GM19035 (cell line): ENCODE measurements around the gene SEMA3D.
"Not testable (repeated sequence)": the region's sequence is repeated elsewhere in the genome, so short reads cannot be mapped to it uniquely, and the experiment has no call there.

Experiments
- ATAC-seq: cut with Tn5 transposase; IDR thresholded peaks from one replicate; pipeline ENCODE4 v1.9.1; 2021; ENCODE audit not compliant: unreplicated experiment

The SEMA3D gene

DNA sequence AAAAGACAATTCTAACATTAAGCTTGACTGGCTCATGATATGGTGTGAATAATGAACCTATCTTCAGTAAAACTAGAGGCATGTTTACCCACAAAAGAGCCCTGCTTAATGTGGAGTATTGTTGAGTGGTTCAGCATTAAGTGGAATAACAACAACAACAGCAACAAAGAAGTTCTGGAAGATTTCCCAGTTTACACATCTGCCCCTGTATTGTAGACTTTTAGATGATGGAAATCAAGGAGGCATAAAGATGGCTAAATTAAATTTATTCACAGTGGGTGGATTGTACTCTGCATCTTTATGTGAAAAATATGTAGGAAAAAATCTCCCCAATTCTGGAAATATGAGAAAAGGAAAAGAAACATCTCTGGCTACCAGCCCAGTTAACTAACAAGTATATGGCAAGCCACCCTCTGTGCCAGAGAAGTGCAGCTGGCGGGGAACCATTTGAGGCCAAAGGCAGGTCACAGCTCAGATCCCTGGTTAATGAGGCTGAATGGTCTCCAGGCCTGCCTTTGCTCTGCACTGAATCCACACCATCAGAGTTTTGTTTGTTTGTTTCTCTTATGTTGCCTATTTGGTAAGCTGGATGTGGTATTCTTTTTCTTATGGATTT lies 186.0 kb downstream of the SEMA3D start:
- ATAC-seq, result no peak

DNA sequence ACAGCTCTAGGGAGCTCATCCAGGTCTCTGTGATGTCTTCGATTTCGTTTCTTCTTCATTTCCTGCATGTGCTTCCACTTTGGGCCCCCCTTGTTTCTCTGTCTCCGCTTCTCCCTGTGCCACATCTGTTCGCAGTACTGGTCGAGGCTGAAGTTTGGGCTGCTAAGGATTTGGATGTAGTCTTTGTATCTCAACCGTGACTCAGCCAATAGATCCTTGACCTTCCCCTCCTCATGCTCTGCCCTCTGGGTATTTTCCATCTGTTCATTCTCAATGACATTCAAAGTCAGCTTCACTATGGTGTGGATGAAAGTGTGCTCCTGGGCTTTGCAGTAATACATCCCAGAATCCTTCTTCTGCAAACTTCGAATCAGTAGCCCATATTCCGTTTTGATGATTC lies 187.4 kb downstream of the SEMA3D start:
- no peak for ATAC-seq

- no peak for ATAC-seq
These were observed 188.2 kb downstream of the SEMA3D start for GRCh38 chr7:84998665-84999064.

DNA sequence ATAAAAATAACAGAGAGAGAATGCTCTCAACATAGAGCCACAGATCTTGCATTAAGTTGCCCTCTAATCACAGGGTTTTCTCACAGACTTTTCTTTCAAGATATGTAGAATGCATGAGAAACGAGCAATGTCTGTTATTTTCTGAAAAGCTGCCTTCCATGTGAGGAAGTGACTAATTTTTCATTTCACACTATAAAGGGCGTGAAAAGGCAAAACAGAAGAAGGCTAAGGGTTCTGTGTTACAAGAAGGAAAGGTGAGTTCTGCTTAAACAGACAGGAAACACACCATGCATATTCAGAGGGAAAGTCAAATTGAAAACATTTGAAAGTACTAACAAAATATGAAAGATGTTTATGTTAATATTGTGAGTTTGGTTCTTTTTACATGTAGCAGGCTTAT lies 189.2 kb downstream of the SEMA3D start:
- no peak for ATAC-seq

GRCh38 chr7:84992954-84993353 lies 193.9 kb downstream of the SEMA3D start:
- not testable (repeated sequence) for ATAC-seq

- no peak for ATAC-seq
These were observed 201.6 kb downstream of the SEMA3D start for GRCh38 chr7:84985073-84985784.

DNA sequence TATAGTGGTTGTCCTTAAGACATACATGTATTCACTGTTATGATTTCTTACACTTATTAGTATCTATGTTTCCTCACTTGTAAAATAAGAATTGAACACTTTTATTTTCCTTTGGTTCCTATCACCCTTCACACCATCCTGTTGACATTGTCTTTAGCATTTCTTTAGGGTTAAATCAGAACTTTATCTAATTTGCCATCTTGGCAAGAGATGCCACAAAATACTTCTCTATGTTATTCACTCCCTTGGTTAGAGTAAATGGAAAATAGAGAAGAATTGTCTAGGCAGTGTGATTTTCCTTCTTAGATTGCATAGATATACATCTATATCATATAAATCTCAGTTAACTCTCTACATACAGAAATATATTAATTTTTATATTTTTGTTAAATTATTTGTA lies 204.7 kb downstream of the SEMA3D start:
- no peak for ATAC-seq

GRCh38 chr7:84981055-84981976 lies 205.5 kb downstream of the SEMA3D start:
- no peak for ATAC-seq

DNA sequence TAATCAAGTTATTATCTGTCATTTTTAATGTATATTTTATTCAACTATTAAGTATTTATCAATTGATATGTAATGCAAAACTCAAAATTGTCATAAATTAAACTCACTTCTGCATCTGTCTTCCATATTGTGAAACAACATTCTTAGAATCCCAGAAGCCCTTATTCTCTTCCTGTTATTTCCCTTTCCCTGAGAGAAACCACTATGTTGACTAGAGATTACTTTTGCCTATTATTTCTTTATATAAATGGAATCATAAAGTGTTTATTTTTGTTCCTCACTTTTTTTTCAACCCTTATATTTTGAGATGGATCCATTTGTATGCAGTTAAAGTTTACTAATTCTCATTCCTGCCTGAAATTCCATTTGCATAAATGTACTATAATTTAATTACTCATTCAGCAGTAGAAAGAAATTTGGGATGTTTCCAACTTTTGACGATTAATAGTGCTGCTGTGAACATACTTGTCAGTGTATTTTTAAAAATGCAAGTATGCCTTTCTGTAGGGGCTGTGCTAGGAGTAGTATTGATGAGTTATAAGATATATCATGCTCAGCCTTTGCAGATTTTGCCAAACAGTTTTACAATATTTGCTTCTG lies 211.2 kb downstream of the SEMA3D start:
- ATAC-seq, result no peak

- ATAC-seq, result no peak
These were observed 215.5 kb downstream of the SEMA3D start for GRCh38 chr7:84971360-84971759.

DNA sequence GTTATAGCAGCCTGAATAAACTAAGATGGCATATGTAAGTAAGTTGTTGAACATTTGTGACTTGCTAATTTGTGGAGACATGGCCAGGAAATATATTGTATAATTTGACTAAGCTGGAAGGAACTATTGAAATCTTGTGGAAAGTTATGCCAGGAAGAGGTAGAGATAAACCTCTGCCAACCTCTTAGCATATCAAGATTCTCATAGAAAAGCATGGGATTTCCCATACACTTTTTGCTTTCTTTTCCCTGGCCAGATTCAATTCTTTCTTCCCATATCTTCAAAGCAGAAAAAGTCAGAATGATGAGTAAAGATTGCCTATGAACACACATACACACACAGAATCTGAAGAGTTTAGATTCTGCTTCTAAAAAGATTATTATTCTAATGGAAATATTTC lies 216.2 kb downstream of the SEMA3D start:
- no peak for ATAC-seq

- no peak for ATAC-seq
These were observed 233.6 kb downstream of the SEMA3D start for GRCh38 chr7:84953234-84953633.

- ATAC-seq, result no peak
These were observed 236.0 kb downstream of the SEMA3D start for GRCh38 chr7:84950836-84951235.

- ATAC-seq, result no peak
These were observed 237.4 kb downstream of the SEMA3D start for GRCh38 chr7:84949501-84949900.

DNA sequence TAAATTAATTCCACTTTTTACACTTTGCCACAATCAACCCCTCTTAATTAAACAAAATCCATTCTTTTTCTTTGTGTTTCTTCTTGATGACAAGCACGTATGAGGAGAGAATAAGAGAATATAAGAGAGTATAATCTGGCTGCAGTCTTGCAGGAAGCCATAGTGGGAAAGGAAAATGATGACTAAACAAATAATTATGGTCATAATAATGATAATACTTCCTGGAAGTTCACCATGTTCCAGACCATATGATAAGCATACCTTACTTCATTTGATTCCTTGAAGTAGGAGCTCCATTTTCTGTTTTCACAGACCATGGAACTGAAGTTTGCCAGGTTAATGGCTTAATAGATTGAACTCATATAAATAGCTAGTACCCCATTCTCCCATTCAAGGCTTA lies 237.8 kb downstream of the SEMA3D start:
- ATAC-seq, result no peak

DNA sequence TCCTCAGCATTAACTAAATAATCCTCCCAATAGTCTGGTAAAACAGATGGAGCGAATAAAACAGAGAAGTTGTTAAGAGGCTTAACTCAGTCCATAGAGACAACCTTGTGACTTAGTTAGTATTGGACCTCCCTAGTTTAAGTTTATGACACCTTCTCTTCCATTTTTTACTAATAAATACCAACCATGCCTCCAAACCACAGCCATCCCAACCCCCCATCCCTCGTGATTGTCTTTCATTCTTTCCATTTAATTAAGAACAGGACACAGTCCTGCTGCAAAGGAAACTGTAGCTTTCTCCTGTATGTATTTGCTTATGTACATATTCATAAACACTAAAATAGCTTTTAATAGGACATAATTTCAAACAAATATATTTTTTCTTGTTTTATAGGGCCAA lies 238.2 kb downstream of the SEMA3D start:
- no peak for ATAC-seq

DNA sequence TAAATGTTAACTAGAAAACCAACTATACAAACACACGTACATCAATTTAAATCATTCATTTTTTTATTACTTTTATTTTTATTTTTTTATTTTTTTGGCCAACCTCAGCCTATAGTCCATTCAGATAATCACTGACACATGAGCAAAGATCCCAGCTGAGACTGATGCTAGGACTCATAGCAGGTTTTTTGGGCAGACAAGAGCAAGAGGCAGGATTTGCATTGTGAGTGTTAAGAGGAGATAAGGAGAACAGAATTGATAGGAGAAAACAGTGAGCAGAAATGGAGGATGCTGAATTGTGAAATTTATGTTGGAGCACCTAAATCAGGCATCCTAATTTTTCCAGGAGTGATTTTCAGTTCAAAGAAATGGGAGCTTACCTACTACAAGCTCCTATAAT lies 240.3 kb downstream of the SEMA3D start:
- ATAC-seq, result no peak
